ENCODE results near the gene AFAP1. TPM values are rescaled to one million over a fixed set of nuclear protein-coding genes. Genes with fewer than 3 reads are reported as not detected.

Gene AFAP1
- total RNA-seq, 4 donors from 2014 or later, result 25.1 to 56.9 (median 26.4) TPM

- intact Hi-C loops (cut with DNase I; ENCODE audit: low total_unique reads), result no loop called here
- no peak for DNase-seq
- Histone ChIP-seq H3K4me3 (no peak overlapping the region), H3K36me3 (no peaks in the 10 kb centered on the region), H3K27me3 (no peaks in the 10 kb centered on the region), H3K4me1 (no peaks in the 10 kb centered on the region), H3K9me3 (no peaks in the 10 kb centered on the region), H3K27ac (no peak overlapping the region)
- 85 to 100% methylated on average over 1 of the region's 1 CpG for whole genome bisulfite sequencing, 2 donors (ENCODE audit: low coverage in 1 of 2)
- TF ChIP-seq CTCF (IDR thresholded peaks at IDR 0.05) (no peak), POLR2A (IDR thresholded peaks at IDR 0.05) (no peak)
- in situ Hi-C loops (cut with MboI; ENCODE audit: low pct_ligation_motif_present in 1 of 4, low pct_unique_long_range_greater_than_20kb in 1 of 4, low sequenced_read_pairs in 3 of 4), result no loop called here
Measured at GRCh38 chr4:7727749-7728148, 211.9 kb downstream of the AFAP1 start.

GRCh38 chr4:7726665-7727413 lies 212.8 kb downstream of the AFAP1 start:
- in situ Hi-C loops (cut with MboI; ENCODE audit: low pct_ligation_motif_present in 1 of 4, low pct_unique_long_range_greater_than_20kb in 1 of 4, low sequenced_read_pairs in 3 of 4) (no loop called here), intact Hi-C loops (cut with DNase I; ENCODE audit: low total_unique reads) (no loop called here)
- H3K4me1 ChIP-seq, result no peaks in the 10 kb centered on the region
- no peaks in the 10 kb centered on the region for H3K36me3 ChIP-seq
- TF ChIP-seq EP300 (IDR thresholded peaks at IDR 0.05; ENCODE audit: low read depth), result no peak
- TF ChIP-seq CTCF (IDR thresholded peaks at IDR 0.05), result no peak
- no peak for TF ChIP-seq POLR2A (IDR thresholded peaks at IDR 0.05)
- no peak for TF ChIP-seq POLR2AphosphoS5 (IDR thresholded peaks at IDR 0.05)
- no peak overlapping the region for H3K27ac ChIP-seq
- WGBS, 2 donors (ENCODE audit: low coverage in 1 of 2), result 82% methylated on average over 22 of the region's 22 CpGs; no CpG with 5 or more reads in 1 of the 2 donors
- no peak for DNase-seq
- H3K4me3 ChIP-seq, result no peak overlapping the region
- H3K9me3 ChIP-seq, result no peaks in the 10 kb centered on the region
- no peaks in the 10 kb centered on the region for H3K27me3 ChIP-seq

GRCh38 chr4:7725951-7726350 lies 213.7 kb downstream of the AFAP1 start:
- in situ Hi-C loops (cut with MboI; ENCODE audit: low pct_ligation_motif_present in 1 of 4, low pct_unique_long_range_greater_than_20kb in 1 of 4, low sequenced_read_pairs in 3 of 4), result no loop called here
- DNase-seq, result no peak
- Histone ChIP-seq H3K27me3 (no peaks in the 10 kb centered on the region), H3K9me3 (no peaks in the 10 kb centered on the region), H3K36me3 (no peaks in the 10 kb centered on the region), H3K4me1 (no peaks in the 10 kb centered on the region), H3K4me3 (no peak overlapping the region), H3K27ac (no peak overlapping the region)
- intact Hi-C loops (cut with DNase I; ENCODE audit: low total_unique reads), result no loop called here
- TF ChIP-seq CTCF (IDR thresholded peaks at IDR 0.05), result no peak
- no peak for TF ChIP-seq EP300 (IDR thresholded peaks at IDR 0.05; ENCODE audit: low read depth)
- no peak for TF ChIP-seq POLR2AphosphoS5 (IDR thresholded peaks at IDR 0.05)
- no peak for TF ChIP-seq POLR2A (IDR thresholded peaks at IDR 0.05)
- 85% methylated on average over 9 of the region's 9 CpGs; no CpG with 5 or more reads in 1 of the 2 donors for WGBS, 2 donors (ENCODE audit: low coverage in 1 of 2)

- Histone ChIP-seq H3K9me3 (no peaks in the 10 kb centered on the region), H3K27ac (no peak overlapping the region), H3K27me3 (peaks cover 6% of the 10 kb centered on the region), H3K4me3 (no peak overlapping the region), H3K4me1 (no peaks in the 10 kb centered on the region), H3K36me3 (no peaks in the 10 kb centered on the region)
- intact Hi-C loops (cut with DNase I; ENCODE audit: low total_unique reads) (loop anchor here (1.0 kb wide), 1 partner anchor 531 kb away; the partner anchor contains the start of gene SORCS2), in situ Hi-C loops (cut with MboI; ENCODE audit: low pct_ligation_motif_present in 1 of 4, low pct_unique_long_range_greater_than_20kb in 1 of 4, low sequenced_read_pairs in 3 of 4) (loop anchor here in 2 of 4 donors (25.0 kb wide), 1 partner anchor 536 kb away; the partner anchor contains the start of gene SORCS2 (in 2 of the 2))
- DNase-seq, result no peak
- TF ChIP-seq POLR2AphosphoS5 (IDR thresholded peaks at IDR 0.05) (no peak), CTCF (IDR thresholded peaks at IDR 0.05) (no peak), POLR2A (IDR thresholded peaks at IDR 0.05) (no peak), EP300 (IDR thresholded peaks at IDR 0.05; ENCODE audit: low read depth) (no peak)
- 80 to 93% methylated on average over 2 to 16 of the region's 16 CpGs for WGBS, 2 donors (ENCODE audit: low coverage in 1 of 2)
Measured at GRCh38 chr4:7723625-7724024, 216.0 kb downstream of the AFAP1 start.

Measured in transverse colon (tissue), 4 donors.